GM23248 (cell line): ENCODE results near the gene SORL1-AS1.

Experiments
- EZH2 ChIP-seq: fragments of 200-600 bp; sonication (generic); IDR thresholded peaks from 2 replicates; pipeline ENCODE4 v1.6.1; 2018; ENCODE audit warnings: antibody characterized with exemption, mild to moderate bottlenecking; ENCODE audit not compliant: insufficient read depth, poor library complexity, severe bottlenecking
- EZH2phosphoT487 ChIP-seq: fragments of 200-600 bp; sonication (generic); IDR thresholded peaks from 2 replicates; pipeline ENCODE4 v1.6.1; 2018; ENCODE audit warnings: antibody characterized with exemption, moderate library complexity, mild to moderate bottlenecking, low read depth; ENCODE audit not compliant: insufficient read depth

DNA sequence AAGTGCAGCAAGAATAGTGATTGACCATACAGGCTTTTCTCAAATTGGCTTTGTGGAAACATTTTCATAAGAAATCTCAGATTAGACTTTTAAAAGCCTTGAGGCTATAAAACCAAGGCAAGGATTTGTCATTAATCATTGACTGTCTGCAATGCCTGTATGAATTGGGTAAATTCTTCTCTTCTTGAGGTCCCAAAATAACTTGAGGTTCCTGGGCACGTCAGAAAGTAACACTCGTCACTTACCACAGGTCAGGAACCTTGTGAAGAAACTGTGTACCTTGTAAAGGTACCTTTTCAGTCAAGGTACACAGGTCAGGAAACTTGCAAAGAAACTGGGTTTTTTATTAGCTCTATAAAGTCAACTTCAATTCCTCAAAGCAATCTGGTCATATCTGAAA lies 43.9 kb downstream of the SORL1-AS1 start:
- TF ChIP-seq EZH2 (no peak), EZH2phosphoT487 (no peak)
